ENCODE measurements around the gene PPA1. TPM values are rescaled to one million over a fixed set of nuclear protein-coding genes. Genes with fewer than 3 reads are reported as not detected.

PPA1 gene
- total and polyA plus RNA-seq, 2 of the 4 experiments (the other 2 are of a cell fraction): 78.6 to 102 TPM

- H3K9ac ChIP-seq (ENCODE audit: low read depth, low read length): no peak overlapping the region
These were observed 56.8 kb downstream of the PPA1 start for GRCh38 chr10:70176441-70176840.

More at GRCh38 chr10:70176441-70176840, 56.8 kb downstream of the PPA1 start:
- Histone ChIP-seq H2AFZ (replicated peaks; ENCODE audit: low read length, poor library complexity) (no peak overlapping the region), H2BK120ac (ENCODE audit: low read depth, low read length) (no peak overlapping the region), H4K20me1 (ENCODE audit: insufficient read depth, low read length) (no peaks in the 10 kb centered on the region), H4K5ac (ENCODE audit: low read depth, low read length) (no peak overlapping the region), H4K8ac (ENCODE audit: low read depth in 2 of 2, low read length in 2 of 2) (no peak overlapping the region), H3K4me1 (ENCODE audit: control insufficient read depth, insufficient read depth, low read length) (peaks cover 6% of the 10 kb centered on the region), H3K23ac (ENCODE audit: low read depth, low read length) (no peak overlapping the region), H3K4ac (ENCODE audit: low read depth, low read length) (no peak overlapping the region), H3K18ac (ENCODE audit: low read depth, low read length) (no peak overlapping the region), H3K4me2 (ENCODE audit: low read depth, low read length) (no peak overlapping the region), H2BK15ac (ENCODE audit: low read depth, low read length) (no peak overlapping the region), H2BK5ac (ENCODE audit: low read depth, low read length, poor library complexity, severe bottlenecking) (no peak overlapping the region), H3K56ac (ENCODE audit: extremely low read depth, insufficient read depth, low read length) (no peak overlapping the region), H2BK20ac (ENCODE audit: low read depth, low read length) (no peak overlapping the region), H2AK9ac (replicated peaks; ENCODE audit: low read depth, low read length, poor library complexity) (no peak overlapping the region), H2AK5ac (ENCODE audit: low read depth, low read length) (no peak overlapping the region), H4K91ac (ENCODE audit: insufficient read depth, low read depth, low read length) (no peak overlapping the region), H3K27ac (ENCODE audit: insufficient read depth, low read length) (no peak overlapping the region), H3K9me3 (ENCODE audit: control insufficient read depth, insufficient read depth, low read length) (peaks cover 7% of the 10 kb centered on the region), H3K9me1 (ENCODE audit: insufficient read depth, low read length) (peaks cover 12% of the 10 kb centered on the region), H3K79me1 (ENCODE audit: low read depth in 1 of 2, low read length in 2 of 2) (no peaks in the 10 kb centered on the region; a peak in 1 of 4 replicates), H3K36me3 (ENCODE audit: control insufficient read depth, insufficient read depth, low read length) (no peaks in the 10 kb centered on the region), H3K14ac (replicated peaks; ENCODE audit: low read depth, low read length) (no peak overlapping the region), H3K4me3 (ENCODE audit: insufficient read depth, low read depth, low read length) (no peak overlapping the region), H3K27me3 (ENCODE audit: control insufficient read depth, insufficient read depth, low read length) (no peaks in the 10 kb centered on the region)
- no TSS peak for BruUV-seq (replicated peaks)
- POLR2A ChIA-PET (ENCODE audit: unreplicated experiment): no interaction called here
- CTCF ChIA-PET: no interaction called here
- ATAC-seq (ENCODE audit: low read depth): no peak
- dilution Hi-C loops (cut with HindIII; ENCODE audit: low sequenced_read_pairs, unreplicated experiment): no loop called here
- peak; percentile 26 for DNase-seq
- in situ Hi-C loops (cut with MboI; ENCODE audit: low sequenced_read_pairs): no loop called here
- no peak for TF ChIP-seq BHLHE40 (IDR thresholded peaks at IDR 0.05; ENCODE audit: low read depth, low read length)
- TF ChIP-seq CEBPB (IDR thresholded peaks at IDR 0.05; ENCODE audit: low read depth, low read length): no peak
- no peak for TF ChIP-seq MAZ (IDR thresholded peaks at IDR 0.05; ENCODE audit: borderline replicate concordance, low read depth, low read length)
- no peak for TF ChIP-seq CHD1 (IDR thresholded peaks at IDR 0.05; ENCODE audit: low read depth, low read length)
- TF ChIP-seq RFX5 (IDR thresholded peaks at IDR 0.05; ENCODE audit: low read depth, low read length): no peak
- no peak for TF ChIP-seq NFE2L2 (IDR thresholded peaks at IDR 0.05; ENCODE audit: low read depth, low read length)
- TF ChIP-seq FOS (IDR thresholded peaks at IDR 0.05; ENCODE audit: low read depth, low read length): no peak
- no peak for TF ChIP-seq ELK1 (IDR thresholded peaks at IDR 0.05; ENCODE audit: borderline replicate concordance, low read depth, low read length)
- no peak for TF ChIP-seq RAD21 (IDR thresholded peaks at IDR 0.05; ENCODE audit: low read length)
- intact Hi-C loops (cut with micrococcal nuclease): no loop called here
- WGBS, 2 experiments (ENCODE audit: extremely low coverage in 2 of 2, insufficient read length in 1 of 2): no CpG with 5 or more reads among the region's 6 CpGs

Measured in IMR-90 (cell line).